H9 (cell line): Measurements from ENCODE around the gene KCNH4. TPM values are rescaled to one million over a fixed set of nuclear protein-coding genes. Genes with fewer than 3 reads are reported as not detected.

Source experiments
- DNase-seq: peaks from one replicate; pipeline ENCODE4 v3.0.0-alpha.2; 2017
- H2AFZ ChIP-seq: one replicate; pipeline ENCODE4 v1.6.1; 2013; ENCODE audit warnings: mild to moderate bottlenecking, low read length, control low read depth, moderate library complexity
- H2AK5ac ChIP-seq: 2 replicates; pipeline ENCODE4 v1.6.1; 2013; ENCODE audit warnings: low read length, control low read depth, mixed read lengths; ENCODE audit not compliant: insufficient read length
- H2BK120ac ChIP-seq: one replicate; pipeline ENCODE4 v1.6.1; 2013; ENCODE audit warnings: low read depth, mild to moderate bottlenecking, low read length, control low read depth, inconsistent platforms; ENCODE audit not compliant: poor library complexity, severe bottlenecking
- H2BK12ac ChIP-seq: 2 replicates; pipeline ENCODE4 v1.6.1; 2013; ENCODE audit warnings: low read length, control low read depth, mixed read lengths, low read depth; ENCODE audit not compliant: insufficient read length
- H2BK15ac ChIP-seq: 2 replicates; pipeline ENCODE4 v1.6.1; 2013; ENCODE audit warnings: low read depth, low read length, control low read depth
- H2BK20ac ChIP-seq: one replicate; pipeline ENCODE4 v1.6.1; 2013; ENCODE audit warnings: low read depth, mild to moderate bottlenecking, low read length, control low read depth, inconsistent platforms; ENCODE audit not compliant: poor library complexity, severe bottlenecking
- H2BK5ac ChIP-seq: 2 replicates; pipeline ENCODE4 v1.6.1; 2013; ENCODE audit warnings: low read length, control low read depth, mixed read lengths; ENCODE audit not compliant: insufficient read length
- H3K14ac ChIP-seq: 2 replicates; pipeline ENCODE4 v1.6.1; 2013; ENCODE audit warnings: low read length, control low read depth; ENCODE audit not compliant: insufficient read depth
- H3K18ac ChIP-seq: 2 replicates; pipeline ENCODE4 v1.6.1; 2013; ENCODE audit warnings: low read depth, mild to moderate bottlenecking, mixed read lengths, low read length, control low read depth; ENCODE audit not compliant: insufficient read length
- H3K23ac ChIP-seq: 2 replicates; pipeline ENCODE4 v1.6.1; 2013; ENCODE audit warnings: low read length, control low read depth, mixed read lengths, low read depth; ENCODE audit not compliant: insufficient read length
- H3K23me2 ChIP-seq: 2 replicates; pipeline ENCODE4 v1.6.1; 2013; ENCODE audit warnings: low read depth, mild to moderate bottlenecking, mixed read lengths, low read length, control low read depth; ENCODE audit not compliant: insufficient read length, poor library complexity, severe bottlenecking
- H3K27ac ChIP-seq: 2 replicates; pipeline ENCODE4 v1.5.1; 2013; ENCODE audit warnings: low read length, control low read depth, mixed read lengths, low read depth; ENCODE audit not compliant: insufficient read length
- H3K27me3 ChIP-seq: 2 replicates; pipeline ENCODE4 v1.6.1; 2013; ENCODE audit warnings: low read length, control low read depth, inconsistent platforms; ENCODE audit not compliant: insufficient read depth
- H3K4ac ChIP-seq: 2 replicates; pipeline ENCODE4 v1.6.1; 2013; ENCODE audit warnings: low read depth, mild to moderate bottlenecking, control low read depth, inconsistent platforms, low read length, moderate library complexity
- H3K4me1 ChIP-seq: 2 replicates; pipeline ENCODE4 v1.6.1; 2013; ENCODE audit warnings: low read length, control low read depth, inconsistent platforms; ENCODE audit not compliant: insufficient read depth
- H3K4me2 ChIP-seq: 2 replicates; pipeline ENCODE4 v1.6.1; 2013; ENCODE audit warnings: low read length, control low read depth, mixed read lengths; ENCODE audit not compliant: insufficient read length, insufficient read depth
- H3K56ac ChIP-seq: 2 replicates; pipeline ENCODE4 v1.6.1; 2013; ENCODE audit warnings: low read depth, mild to moderate bottlenecking, mixed read lengths, low read length, control low read depth; ENCODE audit not compliant: insufficient read length
- H3K79me1 ChIP-seq: 2 replicates; pipeline ENCODE4 v1.6.1; 2013; ENCODE audit warnings: low read depth, mild to moderate bottlenecking, moderate library complexity, low read length, control low read depth, inconsistent platforms; ENCODE audit not compliant: insufficient read depth, poor library complexity, severe bottlenecking
- H3K79me2 ChIP-seq: 2 replicates; pipeline ENCODE4 v1.6.1; 2013; ENCODE audit warnings: low read length, control low read depth, inconsistent platforms; ENCODE audit not compliant: insufficient read depth
- H3K9ac ChIP-seq: 2 replicates; pipeline ENCODE4 v1.6.1; 2013; ENCODE audit warnings: low read length, control low read depth, mixed read lengths; ENCODE audit not compliant: insufficient read length; ENCODE audit errors: extremely low read depth
- H3K9me3 ChIP-seq: one replicate; pipeline ENCODE4 v1.6.1; 2013; ENCODE audit warnings: low read depth, low read length, inconsistent platforms; ENCODE audit not compliant: control insufficient read depth
- H3T11ph ChIP-seq: one replicate; pipeline ENCODE4 v1.6.1; 2013; ENCODE audit warnings: mild to moderate bottlenecking, low read length, control low read depth, inconsistent platforms
- H4K20me1 ChIP-seq: one replicate; pipeline ENCODE4 v1.6.1; 2013; ENCODE audit not compliant: control insufficient read depth, insufficient read length, insufficient read depth
- H4K5ac ChIP-seq: 2 replicates; pipeline ENCODE4 v1.6.1; 2013; ENCODE audit warnings: low read depth, mild to moderate bottlenecking, mixed read lengths, low read length, control low read depth; ENCODE audit not compliant: insufficient read length
- H4K8ac ChIP-seq: replicated peaks from 2 replicates; pipeline ENCODE4 v1.6.1; 2013; ENCODE audit warnings: low read length, control low read depth, mixed read lengths, low read depth; ENCODE audit not compliant: insufficient read length
- H4K91ac ChIP-seq: 2 replicates; pipeline ENCODE4 v1.6.1; 2013; ENCODE audit warnings: low read depth, mild to moderate bottlenecking, moderate library complexity, mixed read lengths, low read length, control low read depth; ENCODE audit not compliant: insufficient read length
- H3K27ac Mint-ChIP-seq, 3 experiments: 2 replicates in 2 of 3; 3 replicates in 1 of 3; pipeline ENCODE4 v1.8.0; 2020 to 2021; ENCODE audit warnings: mixed read lengths in 3 of 3, mild to moderate bottlenecking in 1 of 3, moderate library complexity in 1 of 3
- H3K27me3 Mint-ChIP-seq: 2 replicates; pipeline ENCODE4 v1.8.0; 2021; ENCODE audit warnings: low read depth, mild to moderate bottlenecking, moderate library complexity, mixed read lengths
- H3K36me3 Mint-ChIP-seq, 3 experiments: 2 replicates in 2 of 3; 3 replicates in 1 of 3; pipeline ENCODE4 v1.8.0; 2020 to 2021; ENCODE audit warnings: low read depth in 3 of 3, mixed read lengths in 3 of 3; ENCODE audit not compliant: insufficient read depth in 1 of 3
- H3K4me1 Mint-ChIP-seq, 2 experiments: 2 replicates each; pipeline ENCODE4 v1.8.0; 2020; ENCODE audit warnings: mixed read lengths in 2 of 2
- H3K4me3 Mint-ChIP-seq, 2 experiments: 2 replicates in 1 of 2; 3 replicates in 1 of 2; pipeline ENCODE4 v1.8.0; 2020 to 2021; ENCODE audit warnings: mild to moderate bottlenecking in 2 of 2, mixed read lengths in 2 of 2, moderate library complexity in 1 of 2
- H3K9me3 Mint-ChIP-seq, 2 experiments: 2 replicates in 1 of 2; 3 replicates in 1 of 2; pipeline ENCODE4 v1.8.0; 2020; ENCODE audit warnings: mild to moderate bottlenecking in 2 of 2, mixed read lengths in 2 of 2, moderate library complexity in 1 of 2
- CTCF ChIP-seq: fragments of 200-600 bp; sonication (generic); conservative IDR thresholded peaks from 3 replicates; pipeline ENCODE4 v1.8.0; 2021; ENCODE audit warnings: antibody characterized with exemption, mild to moderate bottlenecking
- whole genome bisulfite sequencing: extraction: QIAGEN DNeasy Blood & Tissue Kit; methylation state at CpG from one replicate; pipeline ENCODE4 v1.1.7; 2013; ENCODE audit warnings: missing lambda C conversion rate, low lambda C conversion rate, mixed read lengths; ENCODE audit not compliant: insufficient read length; ENCODE audit errors: extremely low coverage; 5-methylcytosine and 5-hydroxymethylcytosine counted together
- total RNA-seq: library from RNA; stranded (reverse); gene quantifications from 2 replicates; pipeline ENCODE4 v1.2.1, GENCODE V29; 2021

Gene KCNH4
- total RNA-seq, 1 experiment from 2014 or later: not detected

GRCh38 chr17:42120161-42120769 lies 60.7 kb downstream of the KCNH4 start:
- H3K4me1 Mint-ChIP-seq: peaks cover 22 to 32% of the 10 kb centered on the region in 2 experiments
- Histone ChIP-seq H2AFZ (no peak overlapping the region), H4K20me1 (no peaks in the 10 kb centered on the region), H2BK5ac (no peak overlapping the region), H2BK20ac (no peak overlapping the region), H2AK5ac (no peak overlapping the region), H3K4me1 (no peaks in the 10 kb centered on the region), H2BK15ac (no peak overlapping the region), H3K23ac (no peak overlapping the region), H2BK120ac (no peak overlapping the region), H3K4me2 (peak overlapping the region; percentile 41), H2BK12ac (no peak overlapping the region), H3K79me2 (no peaks in the 10 kb centered on the region), H3K9ac (no peak overlapping the region), H3K27ac (no peak overlapping the region), H3K56ac (no peak overlapping the region), H3K79me1 (no peaks in the 10 kb centered on the region), H3K9me3 (no peaks in the 10 kb centered on the region), H3K14ac (no peak overlapping the region), H3K27me3 (no peaks in the 10 kb centered on the region), H4K91ac (no peak overlapping the region), H4K5ac (no peak overlapping the region), H4K8ac (no peak overlapping the region), H3K4ac (no peak overlapping the region), H3K18ac (no peak overlapping the region), H3K23me2 (no peaks in the 10 kb centered on the region), H3T11ph (no peak overlapping the region)
- H3K27ac Mint-ChIP-seq: no peak overlapping the region; a peak in 1 of 7 replicates
- H3K36me3 Mint-ChIP-seq: peaks cover 8 to 48% (median 43%) of the 10 kb centered on the region in 3 experiments; a peak in 6 of 7 replicates
- no peaks in the 10 kb centered on the region for H3K9me3 Mint-ChIP-seq
- WGBS: no CpG with 5 or more reads among the region's 7 CpGs
- H3K4me3 Mint-ChIP-seq: peak overlapping the region; percentile 60 to 80
- DNase-seq: no peak
- TF ChIP-seq CTCF: no peak
- H3K27me3 Mint-ChIP-seq: no peaks in the 10 kb centered on the region
